Measurements from ENCODE around the gene SORCS2. TPM values are rescaled to one million over a fixed set of nuclear protein-coding genes. Genes with fewer than 3 reads are reported as not detected.
A peak's percentile ranks its signal among the peaks of the same experiment; 100 is the strongest.

SORCS2 gene
- total and polyA plus RNA-seq, 2 of the 13 experiments (the other 11 are each of a cell fraction or from before 2014, with no cell fraction given): 0.82 to 1.0 TPM

GRCh38 chr4:7652006-7652405, 459.7 kb downstream of the SORCS2 start (continued):
- TF ChIP-seq ZNF788 (CRISPR knock-in tag; IDR thresholded peaks at IDR 0.05; ENCODE audit: borderline replicate concordance) (no peak), HIVEP1 (CRISPR knock-in tag; IDR thresholded peaks at IDR 0.05) (no peak), REXO4 (CRISPR knock-in tag; IDR thresholded peaks at IDR 0.05; ENCODE audit: borderline replicate concordance) (no peak), ZBTB3 (CRISPR knock-in tag; IDR thresholded peaks at IDR 0.05; ENCODE audit: borderline replicate concordance, low read depth) (no peak), MTERF4 (CRISPR knock-in tag; IDR thresholded peaks at IDR 0.05) (no peak), ATF7-NPFF (CRISPR knock-in tag; IDR thresholded peaks at IDR 0.05; ENCODE audit: low read depth) (no peak)

- no peak overlapping the region for H3K4me2 ChIP-seq (ENCODE audit: low read depth, low read length)
- in situ Hi-C loops (cut with HindIII; ENCODE audit: extremely low pct_ligation_motif_present, low pct_unique_long_range_greater_than_20kb) (no loop called here), intact Hi-C loops (cut with micrococcal nuclease; ENCODE audit: unreplicated experiment) (no loop called here)
- 88% methylated on average over 4 of the region's 8 CpGs for WGBS (ENCODE audit: low lambda C conversion rate)
- H3K4me1 ChIP-seq (ENCODE audit: insufficient read depth, low read length): peaks cover 34% of the 10 kb centered on the region
- TF ChIP-seq HOXA5 (CRISPR knock-in tag; IDR thresholded peaks at IDR 0.05) (no peak), ZNF770 (CRISPR knock-in tag; IDR thresholded peaks at IDR 0.05) (peak; percentile 44; the same call in 1 of the 2 replicates)
- no peak for ATAC-seq
- H3K27me3 ChIP-seq (ENCODE audit: control insufficient read depth in 1 of 2, insufficient read depth in 2 of 2, low read length in 2 of 2): no peaks in the 10 kb centered on the region
- H3K9ac ChIP-seq (ENCODE audit: insufficient read depth, low read depth, low read length): no peak overlapping the region
- DNase-seq (ENCODE audit: low spot score): no peak
- ChIA-PET CTCF (ENCODE audit: low intra/inter-chr PET ratio, low total read pairs) (no interaction called here), POLR2A (no interaction called here)
- no peak overlapping the region for H3K27ac ChIP-seq (ENCODE audit: extremely low read length, insufficient read depth, low read length)
- no peaks in the 10 kb centered on the region for H3K9me3 ChIP-seq (ENCODE audit: low read length)
- no peaks in the 10 kb centered on the region for H4K20me1 ChIP-seq (ENCODE audit: insufficient read depth, low read length)
- no peak overlapping the region for H3K4me3 ChIP-seq (replicated peaks in 1 of 3; ENCODE audit: insufficient read depth in 1 of 3, low read depth in 2 of 3, low read length in 3 of 3)
- no peak overlapping the region for H2AFZ ChIP-seq (ENCODE audit: low read length)
- BruUV-seq (replicated peaks): no TSS peak
- no peaks in the 10 kb centered on the region for H3K36me3 ChIP-seq (replicated peaks in 1 of 2; ENCODE audit: control insufficient read depth in 1 of 2, insufficient read depth in 2 of 2, low read length in 2 of 2)
- no peaks in the 10 kb centered on the region for H3K79me2 ChIP-seq (ENCODE audit: insufficient read depth, low read length)
- no peak for FAIRE-seq
Measured at GRCh38 chr4:7652451-7652881, 460.1 kb downstream of the SORCS2 start.
